GM12865 (cell line): Measurements from ENCODE around the gene DLG2.

Experiments
- DNase-seq: peaks from one replicate; pipeline ENCODE4 v3.0.0; 2010; ENCODE audit warnings: low read depth
- H3K4me3 ChIP-seq: 2 replicates; pipeline ENCODE4 v1.5.1; 2011; ENCODE audit warnings: mild to moderate bottlenecking, low read depth, low read length, control low read depth
- TF ChIP-seq, protein P1 (sequence below): IDR thresholded peaks from 2 replicates; pipeline ENCODE4 v1.5.1; 2011; ENCODE audit warnings: low read length, control low read depth, low read depth, inconsistent platforms; ENCODE audit not compliant: insufficient read depth; ENCODE audit errors: missing control alignments

DLG2 gene

GRCh38 chr11:83475760-83476159, 2151.4 kb downstream of the DLG2 start:
- TF ChIP-seq, protein P1, sequence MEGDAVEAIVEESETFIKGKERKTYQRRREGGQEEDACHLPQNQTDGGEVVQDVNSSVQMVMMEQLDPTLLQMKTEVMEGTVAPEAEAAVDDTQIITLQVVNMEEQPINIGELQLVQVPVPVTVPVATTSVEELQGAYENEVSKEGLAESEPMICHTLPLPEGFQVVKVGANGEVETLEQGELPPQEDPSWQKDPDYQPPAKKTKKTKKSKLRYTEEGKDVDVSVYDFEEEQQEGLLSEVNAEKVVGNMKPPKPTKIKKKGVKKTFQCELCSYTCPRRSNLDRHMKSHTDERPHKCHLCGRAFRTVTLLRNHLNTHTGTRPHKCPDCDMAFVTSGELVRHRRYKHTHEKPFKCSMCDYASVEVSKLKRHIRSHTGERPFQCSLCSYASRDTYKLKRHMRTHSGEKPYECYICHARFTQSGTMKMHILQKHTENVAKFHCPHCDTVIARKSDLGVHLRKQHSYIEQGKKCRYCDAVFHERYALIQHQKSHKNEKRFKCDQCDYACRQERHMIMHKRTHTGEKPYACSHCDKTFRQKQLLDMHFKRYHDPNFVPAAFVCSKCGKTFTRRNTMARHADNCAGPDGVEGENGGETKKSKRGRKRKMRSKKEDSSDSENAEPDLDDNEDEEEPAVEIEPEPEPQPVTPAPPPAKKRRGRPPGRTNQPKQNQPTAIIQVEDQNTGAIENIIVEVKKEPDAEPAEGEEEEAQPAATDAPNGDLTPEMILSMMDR: no peak
- no peak for DNase-seq
- H3K4me3 ChIP-seq: no peak overlapping the region

GRCh38 chr11:83473743-83474142, 2153.4 kb downstream of the DLG2 start:
- TF ChIP-seq, protein P1: no peak
- H3K4me3 ChIP-seq: no peak overlapping the region
- no peak for DNase-seq

- no peak for DNase-seq
- TF ChIP-seq, protein P1: no peak
- no peak overlapping the region for H3K4me3 ChIP-seq
Measured at GRCh38 chr11:83472806-83473205, 2154.3 kb downstream of the DLG2 start.

- no peak for DNase-seq
Measured at GRCh38 chr11:83471831-83472727, 2155.1 kb downstream of the DLG2 start.

GRCh38 chr11:83467837-83468236, 2159.3 kb downstream of the DLG2 start:
- TF ChIP-seq, protein P1: no peak
- H3K4me3 ChIP-seq: no peak overlapping the region
- no peak for DNase-seq

More at GRCh38 chr11:83471831-83472727, 2155.1 kb downstream of the DLG2 start:
- no peak overlapping the region for H3K4me3 ChIP-seq
- TF ChIP-seq, protein P1: no peak

DNA sequence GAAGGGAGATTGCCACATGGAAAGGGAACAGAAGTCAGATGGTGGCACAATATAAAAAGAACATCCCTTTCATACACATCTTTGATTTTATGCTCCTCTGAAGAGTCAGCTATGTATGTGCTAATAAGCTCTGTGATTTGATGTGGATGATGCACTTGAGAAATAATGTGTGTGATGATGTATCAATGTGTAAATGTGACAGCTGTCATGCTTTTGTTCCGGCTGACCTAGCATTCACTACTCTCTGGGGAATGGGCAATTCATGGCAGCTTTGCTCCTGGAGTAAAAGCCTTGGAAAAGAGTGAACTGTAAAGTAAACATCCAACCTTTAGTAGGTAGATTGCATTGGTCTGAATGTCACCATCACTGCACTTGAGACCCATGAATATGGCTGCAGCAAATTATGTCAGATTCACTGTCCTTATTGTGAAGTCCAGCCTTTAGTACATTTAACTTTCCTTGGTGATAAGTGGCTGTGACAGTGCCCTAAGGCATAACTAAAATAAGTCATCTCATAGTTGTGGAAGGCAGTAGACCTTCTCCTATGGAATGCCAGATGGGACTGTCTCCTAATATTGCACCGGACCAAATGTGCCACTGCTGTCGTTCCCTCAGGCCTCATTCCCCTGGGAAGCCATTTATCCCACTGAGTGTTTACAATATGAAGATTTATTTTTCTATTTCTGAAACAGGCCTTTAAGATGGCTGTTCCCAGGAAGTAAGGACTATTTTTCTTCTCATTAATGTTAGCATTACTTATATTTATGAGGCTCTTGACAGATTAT, 2162.8 kb downstream of the DLG2 start:
- TF ChIP-seq, protein P1: no peak
- no peak for DNase-seq
- no peak overlapping the region for H3K4me3 ChIP-seq
